ENCODE measurements around the gene UST. TPM values are rescaled to one million over a fixed set of nuclear protein-coding genes. Genes with fewer than 3 reads are reported as not detected.

Gene UST
- total and polyA plus RNA-seq, 2 experiments from 2014 or later = 2.9 to 4.0 TPM

- Histone ChIP-seq H3K4me1 (ENCODE audit: low read depth) (peaks cover 19% of the 10 kb centered on the region), H3K27ac (no peak overlapping the region)
- peak in 1 of 2 donors; percentile 35 for DNase-seq (ENCODE audit: low read depth in 1 of 2, low spot score in 1 of 2)
These were observed 189.0 kb downstream of the UST start for GRCh38 chr6:148935705-148936435.

GRCh38 chr6:148943451-148943850, 196.6 kb downstream of the UST start:
- no peaks in the 10 kb centered on the region for H3K9me3 ChIP-seq (ENCODE audit: low read depth)
- H3K36me3 ChIP-seq = no peaks in the 10 kb centered on the region
- no peak overlapping the region for H3K4me3 ChIP-seq
- peak in 1 of 2 donors; percentile 54 for DNase-seq (ENCODE audit: low read depth in 1 of 2, low spot score in 1 of 2)
- H3K27ac ChIP-seq = no peak overlapping the region
- TF ChIP-seq CTCF (IDR thresholded peaks at IDR 0.05; ENCODE audit: low read depth, low read length) = no peak
- no peaks in the 10 kb centered on the region for H3K27me3 ChIP-seq
- no peaks in the 10 kb centered on the region for H3K4me1 ChIP-seq (ENCODE audit: low read depth)

More at GRCh38 chr6:148935705-148936435, 189.0 kb downstream of the UST start:
- no peaks in the 10 kb centered on the region for H3K27me3 ChIP-seq
- H3K9me3 ChIP-seq (ENCODE audit: low read depth) = no peaks in the 10 kb centered on the region
- no peaks in the 10 kb centered on the region for H3K36me3 ChIP-seq
- H3K4me3 ChIP-seq = no peak overlapping the region
- no peak for TF ChIP-seq CTCF (IDR thresholded peaks at IDR 0.05; ENCODE audit: low read depth, low read length)

DNA sequence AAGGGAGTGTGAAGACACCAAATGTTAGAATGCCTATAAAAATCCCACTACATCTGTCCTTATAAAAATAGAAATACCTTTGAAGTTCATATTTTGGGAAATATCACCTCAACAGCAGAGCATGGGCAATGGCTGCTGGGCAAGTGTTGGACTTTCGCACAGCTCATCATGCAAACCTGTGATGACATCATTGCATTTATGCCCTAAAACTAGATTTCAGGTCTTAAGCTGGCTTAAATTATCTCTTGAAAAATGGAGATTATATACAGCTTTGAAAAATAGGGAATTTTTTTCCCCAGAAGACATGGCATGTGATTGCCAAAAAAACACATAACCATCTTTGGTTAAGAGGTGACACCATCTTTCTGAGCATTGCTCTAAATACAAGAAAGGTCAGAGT, 197.8 kb downstream of the UST start:
- Histone ChIP-seq H3K9me3 (ENCODE audit: low read depth) (no peaks in the 10 kb centered on the region), H3K4me1 (ENCODE audit: low read depth) (no peaks in the 10 kb centered on the region), H3K27ac (no peak overlapping the region), H3K27me3 (no peaks in the 10 kb centered on the region), H3K36me3 (no peaks in the 10 kb centered on the region), H3K4me3 (no peak overlapping the region)
- no peak for DNase-seq (ENCODE audit: low read depth in 1 of 2, low spot score in 1 of 2)
- TF ChIP-seq CTCF (IDR thresholded peaks at IDR 0.05; ENCODE audit: low read depth, low read length) = no peak

- Histone ChIP-seq H3K9me3 (ENCODE audit: low read depth) (no peaks in the 10 kb centered on the region), H3K4me3 (no peak overlapping the region), H3K4me1 (ENCODE audit: low read depth) (no peaks in the 10 kb centered on the region), H3K36me3 (no peaks in the 10 kb centered on the region), H3K27ac (no peak overlapping the region), H3K27me3 (no peaks in the 10 kb centered on the region)
- DNase-seq (ENCODE audit: low read depth in 1 of 2, low spot score in 1 of 2) = no peak
- TF ChIP-seq CTCF (IDR thresholded peaks at IDR 0.05; ENCODE audit: low read depth, low read length) = no peak
These were observed 198.6 kb downstream of the UST start for GRCh38 chr6:148945301-148946021.

DNA sequence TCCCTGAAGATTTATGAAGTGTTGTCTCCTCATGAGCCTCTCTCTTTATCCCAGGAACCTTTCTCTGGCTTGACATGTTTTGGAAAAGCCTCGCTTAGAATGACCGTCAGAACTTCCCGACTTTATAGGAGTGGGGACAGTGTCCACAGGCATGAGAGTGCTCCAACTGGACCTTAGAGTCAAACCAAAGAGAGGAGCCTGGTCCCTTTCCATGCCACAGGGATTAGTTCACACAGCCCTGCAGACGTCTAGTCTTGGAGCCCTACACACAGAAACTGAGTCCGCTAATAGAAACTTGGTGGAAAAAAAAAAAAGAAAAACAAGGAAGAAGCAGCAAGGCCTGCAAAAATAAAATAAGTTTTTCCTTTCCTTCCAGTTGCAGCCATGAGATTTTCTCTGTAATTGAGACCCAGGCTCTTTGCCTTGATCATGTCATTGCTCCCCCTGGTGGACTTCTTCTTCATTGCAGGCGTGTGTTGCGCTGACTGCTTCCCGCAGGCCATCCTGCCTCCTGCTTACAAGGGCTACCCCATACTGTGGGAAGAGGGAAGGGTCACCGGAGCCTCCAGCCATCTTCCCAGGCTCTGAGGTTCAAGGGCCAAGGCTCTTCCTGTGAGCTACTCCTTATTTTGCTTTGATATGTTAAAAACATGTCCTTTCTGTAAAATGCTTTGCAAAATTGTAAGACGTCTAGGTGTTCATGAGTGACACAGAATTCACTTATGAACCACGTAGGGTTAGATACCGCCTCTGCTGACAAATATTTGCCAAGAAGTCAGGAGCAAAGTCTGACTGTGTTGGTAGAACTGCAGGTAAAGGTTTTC, 201.0 kb downstream of the UST start:
- Histone ChIP-seq H3K27ac (no peak overlapping the region), H3K4me3 (no peak overlapping the region)

More for the DNA sequence above, 201.0 kb downstream of the UST start:
- H3K4me1 ChIP-seq (ENCODE audit: low read depth) = no peaks in the 10 kb centered on the region
- H3K9me3 ChIP-seq (ENCODE audit: low read depth) = no peaks in the 10 kb centered on the region
- H3K36me3 ChIP-seq = no peaks in the 10 kb centered on the region
- H3K27me3 ChIP-seq = no peaks in the 10 kb centered on the region
- peak; percentile 88 to 89 for DNase-seq (ENCODE audit: low read depth in 1 of 2, low spot score in 1 of 2)
- TF ChIP-seq CTCF (IDR thresholded peaks at IDR 0.05; ENCODE audit: low read depth, low read length) = peak; percentile 88

Data from cardiac muscle cell (in vitro differentiated cells and primary cell).